K562 (cell line): ENCODE measurements around the gene CCR7. TPM values are rescaled to one million over a fixed set of nuclear protein-coding genes. Genes with fewer than 3 reads are reported as not detected.
A peak's percentile ranks its signal among the peaks of the same experiment; 100 is the strongest.

Source experiments
- ATAC-seq: fragments of 200-7000 bp; cut with Tn5 transposase; 3 replicates; pipeline ENCODE4 v1.9.1; 2020; ENCODE audit warnings: moderate library complexity
- BruUV-seq: library from RNA; stranded (reverse); fragments of 400-500 nt; replicated peaks from 2 replicates; lab custom pipeline; 2021; lab: Mats Ljungman, UMichigan
- CTCF ChIA-PET: fragments of 300-600 bp; formaldehyde crosslinking; extraction: SDS; loops from one replicate; lab custom pipeline; 2021; ENCODE audit warnings: low intra/inter-chr PET ratio; lab: Yijun Ruan, JAX
- POLR2A ChIA-PET: fragments of 300-600, 350-650 bp; sonication (Branson Sonifier 250); formaldehyde crosslinking; extraction: SDS; loops from one replicate; lab custom pipeline; 2021; ENCODE audit warnings: antibody characterized with exemption, inconsistent platforms; lab: Yijun Ruan, JAX
- DNase-seq, 4 experiments: peaks; one replicate each; pipeline versions ENCODE4 v3.0.0 to v3.0.0-alpha.2; 2011 to 2018; ENCODE audit warnings: low spot score in 3 of 4, mixed read lengths in 3 of 4; ENCODE audit errors: extremely low read depth in 1 of 4
- FAIRE-seq: peaks from 2 replicates; lab custom pipeline; 2011; peaks lifted over from hg19 to GRCh38; lab: Jason Lieb, UNC
- H2AFZ ChIP-seq: 2 replicates; pipeline ENCODE4 v1.6.0; 2011; ENCODE audit warnings: low read depth, low read length, control low read depth, inconsistent platforms
- H3K27ac ChIP-seq: fragments of 200-600 bp; 3 replicates; pipeline ENCODE4 v1.8.0; 2011; ENCODE audit warnings: low read depth, mild to moderate bottlenecking, control low read depth, inconsistent platforms, low read length, moderate library complexity, mixed read lengths; ENCODE audit errors: extremely low read depth
- H3K27me3 ChIP-seq, 2 experiments: fragments of 300-600 bp in 1 of 2; 2 replicates in 1 of 2; 3 replicates in 1 of 2; pipeline versions ENCODE4 v1.6.0 to v1.8.0; 2011; ENCODE audit warnings: inconsistent platforms in 2 of 2, low read length in 2 of 2, mild to moderate bottlenecking in 1 of 2, mixed read lengths in 1 of 2, moderate library complexity in 1 of 2; ENCODE audit not compliant: control insufficient read depth in 2 of 2, insufficient read depth in 2 of 2
- H3K36me3 ChIP-seq: fragments of 300-600 bp; 3 replicates; pipeline ENCODE4 v1.8.0; 2011; ENCODE audit warnings: mild to moderate bottlenecking, low read length, inconsistent platforms; ENCODE audit not compliant: control insufficient read depth, insufficient read depth
- H3K4me1 ChIP-seq, 2 experiments: fragments of 200-600 bp in 1 of 2; replicated peaks in 1 of 2; 2 replicates in 1 of 2; 3 replicates in 1 of 2; pipeline versions ENCODE4 v1.5.1 to v1.8.0; 2011; ENCODE audit warnings: inconsistent platforms in 2 of 2, low read length in 2 of 2, mild to moderate bottlenecking in 1 of 2, mixed read lengths in 1 of 2, moderate library complexity in 1 of 2; ENCODE audit not compliant: control insufficient read depth in 2 of 2, insufficient read depth in 2 of 2
- H3K4me2 ChIP-seq: 2 replicates; pipeline ENCODE4 v1.6.1; 2011; ENCODE audit warnings: low read length, control low read depth, inconsistent platforms, mixed read lengths; ENCODE audit not compliant: insufficient read depth
- H3K4me3 ChIP-seq: fragments of 200-600 bp; sonication (generic), shearing (Covaris generic); 2 replicates; pipeline ENCODE4 v1.5.1; 2016; ENCODE audit warnings: control low read depth, inconsistent platforms
- H3K79me2 ChIP-seq: fragments of 200-600 bp; 3 replicates; pipeline ENCODE4 v1.8.0; 2011; ENCODE audit warnings: low read length, inconsistent platforms; ENCODE audit not compliant: control insufficient read depth, insufficient read depth
- H3K9ac ChIP-seq, 2 experiments: 2 replicates each; pipeline versions ENCODE4 v1.6.0 to v1.6.1; 2011; ENCODE audit warnings: low read depth in 2 of 2, low read length in 2 of 2, control low read depth in 1 of 2, inconsistent platforms in 1 of 2, mild to moderate bottlenecking in 1 of 2, mixed read lengths in 1 of 2; ENCODE audit not compliant: insufficient read depth in 1 of 2
- H3K9me1 ChIP-seq: one replicate; pipeline ENCODE4 v1.6.0; 2011; ENCODE audit warnings: inconsistent platforms, mild to moderate bottlenecking, low read length, moderate library complexity; ENCODE audit not compliant: control insufficient read depth, insufficient read depth
- H3K9me3 ChIP-seq: replicated peaks from 2 replicates; pipeline ENCODE4 v1.5.1; 2011; ENCODE audit warnings: low read depth, low read length, inconsistent platforms; ENCODE audit not compliant: control insufficient read depth, insufficient read depth
- H4K20me1 ChIP-seq: replicated peaks from 2 replicates; pipeline ENCODE4 v1.6.1; 2011; ENCODE audit warnings: low read length, inconsistent platforms, mixed read lengths; ENCODE audit not compliant: control insufficient read depth, insufficient read depth
- ARID1B ChIP-seq: fragments of 450-650 bp; IDR thresholded peaks from 2 replicates; pipeline ENCODE4 v1.6.1; 2016; ENCODE audit warnings: antibody characterized with exemption, mild to moderate bottlenecking, inconsistent platforms
- BCL6 ChIP-seq: fragments of 250-450 bp; sonication (Bioruptor Pico); IDR thresholded peaks from 2 replicates; pipeline ENCODE4 v1.4.0; 2020
- CBFA2T3 ChIP-seq: fragments of 450-650 bp; IDR thresholded peaks from 2 replicates; pipeline ENCODE4 v1.6.1; 2017
- GATAD2B ChIP-seq: fragments of 450-650 bp; IDR thresholded peaks from 2 replicates; pipeline ENCODE4 v1.6.1; 2017; ENCODE audit warnings: mild to moderate bottlenecking, borderline replicate concordance
- KLF16 ChIP-seq: IDR thresholded peaks from 2 replicates; pipeline ENCODE4 v1.6.1; 2016; ENCODE audit warnings: antibody characterized with exemption
- LCOR ChIP-seq: sonication (generic); formaldehyde crosslinking; IDR thresholded peaks from 2 replicates; pipeline ENCODE4 v1.8.0; 2022; ENCODE audit warnings: mild to moderate bottlenecking, missing genetic modification reagents
- MNT ChIP-seq, 2 experiments: fragments of 450-650 bp; conservative IDR thresholded peaks; 2 replicates each; pipeline ENCODE4 v1.6.1; 2017; ENCODE audit warnings: mild to moderate bottlenecking in 2 of 2, moderate library complexity in 2 of 2
- NBN ChIP-seq: fragments of 450-650 bp; IDR thresholded peaks from 2 replicates; pipeline ENCODE4 v1.6.1; 2016; ENCODE audit warnings: low read depth, mild to moderate bottlenecking
- PCBP1 ChIP-seq: fragments of 200-400 bp; formaldehyde crosslinking; IDR thresholded peaks from 2 replicates; pipeline ENCODE4 v1.6.1; 2018; ENCODE audit warnings: mild to moderate bottlenecking, low read depth, low read length; ENCODE audit not compliant: poor library complexity, severe bottlenecking
- SMARCA4 ChIP-seq: fragments of 450-650 bp; IDR thresholded peaks from 2 replicates; pipeline ENCODE4 v1.6.1; 2016
- SOX6 ChIP-seq: fragments of 450-650 bp; IDR thresholded peaks from 2 replicates; pipeline ENCODE4 v1.6.1; 2014; ENCODE audit warnings: mild to moderate bottlenecking
- TAF1 ChIP-seq: IDR thresholded peaks from 2 replicates; pipeline ENCODE4 v1.6.1; 2011; ENCODE audit warnings: mild to moderate bottlenecking, low read length, moderate library complexity; ENCODE audit not compliant: insufficient read depth, control insufficient read depth, severe bottlenecking; ENCODE audit errors: extremely low read depth
- TEAD2 ChIP-seq: fragments of 450-650 bp; IDR thresholded peaks from 2 replicates; pipeline ENCODE4 v1.6.1; 2016; ENCODE audit warnings: missing genetic modification characterization, control low read depth, missing compliant biosample characterization
- ZEB2 ChIP-seq: fragments of 450-650 bp; IDR thresholded peaks from 2 replicates; pipeline ENCODE4 v1.6.1; 2016
- ZNF124 ChIP-seq: sonication (generic); formaldehyde crosslinking; IDR thresholded peaks from 2 replicates; pipeline ENCODE4 v1.8.1; 2022; ENCODE audit warnings: missing genetic modification reagents
- ZNF384 ChIP-seq: IDR thresholded peaks from 2 replicates; pipeline ENCODE4 v1.6.1; 2012; ENCODE audit warnings: low read depth, low read length, improper control_type of control experiment
- WGBS: fragments of 100-300 bp; shearing (Covaris generic); methylation state at CpG from one replicate; pipeline ENCODE4 v1.1.6; 2016; ENCODE audit warnings: low coverage, mixed read lengths; ENCODE audit not compliant: insufficient coverage; ENCODE audit errors: missing lambda C conversion rate; 5-methylcytosine and 5-hydroxymethylcytosine counted together
- in situ Hi-C: fragments of 300-500 bp; cut with MboI; formaldehyde crosslinking; loops from 4 replicates; pipeline ENCODE4 v1.15.0; 2018; ENCODE audit warnings: inconsistent platforms, mixed read lengths
- intact Hi-C: fragments of 100-400 bp; cut with micrococcal nuclease; formaldehyde crosslinking; loops from 2 replicates; pipeline ENCODE4 v1.14.2; 2022
- polyA plus RNA-seq, 8 experiments: library from polyadenylated mRNA; depleted of rRNA in 4 of 8; stranded (reverse) in 5 of 8; unstranded in 3 of 8; fragments of >200 nt; fragmentation: Nextera tagmentation in 2 of 8; fragmentation: Illumina TruSeq in 1 of 8; extraction: Ambion mirVana in 2 of 8; extraction: Trizol in 1 of 8; gene quantifications; 2 replicates each; pipeline versions ENCODE4 v1.2.1 to v1.2.3, GENCODE V29; 2011 to 2014; ENCODE audit warnings: inconsistent platforms in 1 of 8, missing spikeins in 1 of 8
- total RNA-seq, 7 experiments: library from RNA; depleted of rRNA in 6 of 7; stranded (reverse); fragments of >200 nt in 6 of 7; fragmentation: Illumina TruSeq in 2 of 7; extraction: Trizol in 2 of 7; gene quantifications; 2 replicates each; pipeline versions ENCODE4 v1.2.1 to v1.2.3, GENCODE V29; 2011 to 2021; ENCODE audit warnings: low replicate concordance in 1 of 7
- TF ChIP-seq, protein P1 (sequence below): fragments of 250-450 bp; sonication (Bioruptor Pico); IDR thresholded peaks from 2 replicates; pipeline ENCODE4 v1.4.0; 2020

CCR7 gene
- total and polyA plus RNA-seq, 9 of the 15 experiments (the other 6 are each of a cell fraction or from before 2014, with no cell fraction given): 0.14 to 1.4 (median 0.56) TPM

DNA sequence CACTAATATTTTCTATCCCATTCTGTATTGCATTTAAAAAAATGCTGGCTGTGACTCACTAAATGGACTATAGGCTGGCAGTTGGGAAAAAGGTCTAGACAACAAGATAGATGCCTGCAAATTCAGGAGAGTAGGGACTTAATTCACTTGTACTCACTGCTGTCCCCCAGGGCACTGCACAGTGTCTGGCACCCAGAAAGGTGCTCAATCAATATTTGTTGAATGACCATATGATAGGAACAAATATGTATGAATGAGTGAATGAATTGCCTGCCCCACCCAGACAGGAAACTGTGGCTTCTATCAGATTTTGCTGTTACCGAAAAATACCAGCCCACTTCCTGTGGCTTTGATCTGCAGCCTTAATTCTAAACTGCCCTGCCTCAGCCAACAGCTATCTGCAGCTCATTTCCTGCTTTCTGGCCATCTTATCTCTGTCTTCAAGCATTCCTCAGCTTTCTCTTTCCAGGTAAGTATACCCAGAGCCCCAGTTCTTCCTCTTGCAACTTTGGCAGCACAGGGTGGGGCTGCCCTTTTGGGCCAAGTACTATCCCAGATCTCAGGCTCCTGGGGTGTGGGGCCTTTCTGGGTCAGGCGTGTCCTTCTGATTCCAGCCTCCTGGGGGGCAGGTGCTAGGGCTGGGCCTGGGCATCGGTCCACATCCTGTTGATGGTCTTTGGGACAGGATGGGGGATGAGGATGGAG, 48.5 kb downstream of the CCR7 start:
- Histone ChIP-seq H3K9me1 (no peaks in the 10 kb centered on the region), H3K4me3 (no peak overlapping the region), H3K9me3 (no peaks in the 10 kb centered on the region), H3K36me3 (no peaks in the 10 kb centered on the region), H3K9ac (peak overlapping the region; percentile 30 to 40; a peak in 2 of 4 replicates), H3K27ac (peak overlapping the region; percentile 75), H3K4me1 (peaks cover 30 to 45% of the 10 kb centered on the region in 2 experiments), H3K4me2 (peak overlapping the region; percentile 56; the same call in 1 of the 2 replicates), H3K79me2 (no peaks in the 10 kb centered on the region), H4K20me1 (no peaks in the 10 kb centered on the region), H3K27me3 (no peaks in the 10 kb centered on the region), H2AFZ (peak overlapping the region; percentile 14; the same call in 1 of the 2 replicates)
- 0% methylated on average over 3 of the region's 3 CpGs for WGBS
- ChIA-PET CTCF (no interaction called here), POLR2A (interaction anchor here (0.6 to 1.0 kb wide), 4 partner anchors 10 to 157 kb away, joined by 3 read pairs; no protein-coding TSS in a partner anchor)
- intact Hi-C loops: no loop called here
- ATAC-seq (peak; percentile 79), DNase-seq (peak; percentile 66 to 88 (median 72)), FAIRE-seq (peak; percentile 93)
- BruUV-seq: no TSS peak
- in situ Hi-C loops: no loop called here
- TF ChIP-seq BCL6 (CRISPR knock-in tag) (no peak), TAF1 (peak; percentile 19), CBFA2T3 (peak; percentile 94), NBN (peak; percentile 19; the same call in 1 of the 2 replicates), SOX6 (peak; percentile 84), KLF16 (peak; percentile 88), ZNF384 (peak; percentile 47; the same call in 1 of the 2 replicates), GATAD2B (peak; percentile 76; the same call in 1 of the 2 replicates), PCBP1 (no peak), SMARCA4 (peak; percentile 90), ZNF124 (CRISPR knock-in tag) (no peak), ARID1B (peak; percentile 93), MNT (conservative IDR thresholded peaks at IDR 0.05) (0 out of 4 replicates have a peak, but pooled peaks of 1 of the 2 experiments have one; percentile 27), LCOR (CRISPR knock-in tag) (peak; percentile 39; the same call in 1 of the 2 replicates), TEAD2 (tag) (no peak), ZEB2 (peak; percentile 99)
- TF ChIP-seq, protein P1, sequence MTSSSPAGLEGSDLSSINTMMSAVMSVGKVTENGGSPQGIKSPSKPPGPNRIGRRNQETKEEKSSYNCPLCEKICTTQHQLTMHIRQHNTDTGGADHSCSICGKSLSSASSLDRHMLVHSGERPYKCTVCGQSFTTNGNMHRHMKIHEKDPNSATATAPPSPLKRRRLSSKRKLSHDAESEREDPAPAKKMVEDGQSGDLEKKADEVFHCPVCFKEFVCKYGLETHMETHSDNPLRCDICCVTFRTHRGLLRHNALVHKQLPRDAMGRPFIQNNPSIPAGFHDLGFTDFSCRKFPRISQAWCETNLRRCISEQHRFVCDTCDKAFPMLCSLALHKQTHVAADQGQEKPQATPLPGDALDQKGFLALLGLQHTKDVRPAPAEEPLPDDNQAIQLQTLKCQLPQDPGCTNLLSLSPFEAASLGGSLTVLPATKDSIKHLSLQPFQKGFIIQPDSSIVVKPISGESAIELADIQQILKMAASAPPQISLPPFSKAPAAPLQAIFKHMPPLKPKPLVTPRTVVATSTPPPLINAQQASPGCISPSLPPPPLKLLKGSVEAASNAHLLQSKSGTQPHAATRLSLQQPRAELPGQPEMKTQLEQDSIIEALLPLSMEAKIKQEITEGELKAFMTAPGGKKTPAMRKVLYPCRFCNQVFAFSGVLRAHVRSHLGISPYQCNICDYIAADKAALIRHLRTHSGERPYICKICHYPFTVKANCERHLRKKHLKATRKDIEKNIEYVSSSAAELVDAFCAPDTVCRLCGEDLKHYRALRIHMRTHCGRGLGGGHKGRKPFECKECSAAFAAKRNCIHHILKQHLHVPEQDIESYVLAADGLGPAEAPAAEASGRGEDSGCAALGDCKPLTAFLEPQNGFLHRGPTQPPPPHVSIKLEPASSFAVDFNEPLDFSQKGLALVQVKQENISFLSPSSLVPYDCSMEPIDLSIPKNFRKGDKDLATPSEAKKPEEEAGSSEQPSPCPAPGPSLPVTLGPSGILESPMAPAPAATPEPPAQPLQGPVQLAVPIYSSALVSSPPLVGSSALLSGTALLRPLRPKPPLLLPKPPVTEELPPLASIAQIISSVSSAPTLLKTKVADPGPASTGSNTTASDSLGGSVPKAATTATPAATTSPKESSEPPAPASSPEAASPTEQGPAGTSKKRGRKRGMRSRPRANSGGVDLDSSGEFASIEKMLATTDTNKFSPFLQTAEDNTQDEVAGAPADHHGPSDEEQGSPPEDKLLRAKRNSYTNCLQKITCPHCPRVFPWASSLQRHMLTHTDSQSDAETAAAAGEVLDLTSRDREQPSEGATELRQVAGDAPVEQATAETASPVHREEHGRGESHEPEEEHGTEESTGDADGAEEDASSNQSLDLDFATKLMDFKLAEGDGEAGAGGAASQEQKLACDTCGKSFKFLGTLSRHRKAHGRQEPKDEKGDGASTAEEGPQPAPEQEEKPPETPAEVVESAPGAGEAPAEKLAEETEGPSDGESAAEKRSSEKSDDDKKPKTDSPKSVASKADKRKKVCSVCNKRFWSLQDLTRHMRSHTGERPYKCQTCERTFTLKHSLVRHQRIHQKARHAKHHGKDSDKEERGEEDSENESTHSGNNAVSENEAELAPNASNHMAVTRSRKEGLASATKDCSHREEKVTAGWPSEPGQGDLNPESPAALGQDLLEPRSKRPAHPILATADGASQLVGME: peak; percentile 78; the same call in 1 of the 2 replicates
